Suprapubic skin (tissue), 3 donors: Measurements from ENCODE around the gene WDR37.

Experiments used
- EP300 ChIP-seq: sonication (generic); formaldehyde crosslinking; IDR thresholded peaks from one replicate; pipeline ENCODE4 v1.6.1; 2017; ENCODE audit warnings: antibody characterized with exemption
- TF ChIP-seq, protein P1 (sequence below), 2 donors: fragments of 200-600 bp in 1 of 2; fragments of 450-650 bp in 1 of 2; sonication (generic) in 1 of 2; IDR thresholded peaks; one replicate each; pipeline ENCODE4 v1.5.1; 2016 to 2019; ENCODE audit warnings: antibody characterized with exemption in 2 of 2, mild to moderate bottlenecking in 1 of 2, moderate library complexity in 1 of 2

DNA sequence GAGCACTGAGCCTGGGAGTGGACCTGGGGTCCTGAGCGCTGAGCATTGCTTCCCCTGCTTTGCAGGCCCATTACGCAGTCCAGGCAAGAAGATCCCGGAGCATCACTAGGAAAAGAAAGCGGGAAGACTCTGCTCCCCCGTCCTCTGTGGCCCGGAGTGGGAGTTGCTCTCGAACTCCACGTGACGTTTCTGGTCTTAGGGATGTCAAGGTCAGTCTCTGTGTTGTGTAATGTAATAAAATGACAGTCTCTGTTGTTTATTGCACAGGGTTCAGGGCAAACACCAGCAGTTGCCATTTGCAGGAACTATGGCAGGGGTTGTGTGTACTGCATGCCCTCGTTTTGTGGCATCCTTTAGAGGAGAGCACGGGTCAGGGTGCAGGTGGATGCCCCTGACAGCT lies 40.5 kb upstream of the WDR37 start:
- TF ChIP-seq, protein P1, sequence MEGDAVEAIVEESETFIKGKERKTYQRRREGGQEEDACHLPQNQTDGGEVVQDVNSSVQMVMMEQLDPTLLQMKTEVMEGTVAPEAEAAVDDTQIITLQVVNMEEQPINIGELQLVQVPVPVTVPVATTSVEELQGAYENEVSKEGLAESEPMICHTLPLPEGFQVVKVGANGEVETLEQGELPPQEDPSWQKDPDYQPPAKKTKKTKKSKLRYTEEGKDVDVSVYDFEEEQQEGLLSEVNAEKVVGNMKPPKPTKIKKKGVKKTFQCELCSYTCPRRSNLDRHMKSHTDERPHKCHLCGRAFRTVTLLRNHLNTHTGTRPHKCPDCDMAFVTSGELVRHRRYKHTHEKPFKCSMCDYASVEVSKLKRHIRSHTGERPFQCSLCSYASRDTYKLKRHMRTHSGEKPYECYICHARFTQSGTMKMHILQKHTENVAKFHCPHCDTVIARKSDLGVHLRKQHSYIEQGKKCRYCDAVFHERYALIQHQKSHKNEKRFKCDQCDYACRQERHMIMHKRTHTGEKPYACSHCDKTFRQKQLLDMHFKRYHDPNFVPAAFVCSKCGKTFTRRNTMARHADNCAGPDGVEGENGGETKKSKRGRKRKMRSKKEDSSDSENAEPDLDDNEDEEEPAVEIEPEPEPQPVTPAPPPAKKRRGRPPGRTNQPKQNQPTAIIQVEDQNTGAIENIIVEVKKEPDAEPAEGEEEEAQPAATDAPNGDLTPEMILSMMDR (IDR thresholded peaks at IDR 0.05): no peak
- TF ChIP-seq EP300: no peak
